Liver (tissue), 9 donors: ENCODE results near the gene NKX2-3. TPM values are rescaled to one million over a fixed set of nuclear protein-coding genes. Genes with fewer than 3 reads are reported as not detected.

Experiments
- DNase-seq: peaks from one replicate; pipeline ENCODE4 v3.0.0-alpha.2; 2017; ENCODE audit warnings: low spot score
- H3K27ac ChIP-seq, 2 donors: one replicate each; pipeline ENCODE4 v1.7.0; 2013; ENCODE audit warnings: inconsistent platforms in 2 of 2, low read length in 2 of 2, control low read depth in 1 of 2, low read depth in 1 of 2, mild to moderate bottlenecking in 1 of 2
- H3K27me3 ChIP-seq, 4 donors: one replicate each; pipeline versions ENCODE4 v1.6.1 to v1.7.0; 2013; ENCODE audit warnings: low read length in 3 of 4, inconsistent platforms in 1 of 4, mild to moderate bottlenecking in 1 of 4, moderate library complexity in 1 of 4; ENCODE audit not compliant: control insufficient read depth in 4 of 4, insufficient read depth in 4 of 4
- H3K36me3 ChIP-seq, 4 donors: one replicate each; pipeline versions ENCODE4 v1.6.1 to v1.7.0; 2013; ENCODE audit warnings: low read length in 3 of 4, mild to moderate bottlenecking in 3 of 4, low read depth in 1 of 4, moderate library complexity in 1 of 4; ENCODE audit not compliant: control insufficient read depth in 4 of 4, insufficient read depth in 3 of 4
- H3K4me1 ChIP-seq, 4 donors: one replicate each; pipeline versions ENCODE4 v1.6.1 to v1.7.0; 2013; ENCODE audit warnings: low read length in 3 of 4, mild to moderate bottlenecking in 3 of 4, moderate library complexity in 1 of 4; ENCODE audit not compliant: control insufficient read depth in 4 of 4, insufficient read depth in 4 of 4
- H3K4me3 ChIP-seq, 3 donors: one replicate each; pipeline versions ENCODE4 v1.6.1 to v1.7.0; 2013; ENCODE audit warnings: low read length in 3 of 3, control low read depth in 1 of 3, low read depth in 1 of 3, mild to moderate bottlenecking in 1 of 3
- H3K9ac ChIP-seq, 2 donors: one replicate each; pipeline ENCODE4 v1.7.0; 2013; ENCODE audit warnings: low read length in 2 of 2, mild to moderate bottlenecking in 2 of 2, moderate library complexity in 2 of 2, control low read depth in 1 of 2, low read depth in 1 of 2
- H3K9me3 ChIP-seq, 4 donors: one replicate each; pipeline versions ENCODE4 v1.6.1 to v1.7.0; 2013; ENCODE audit warnings: low read length in 3 of 4; ENCODE audit not compliant: control insufficient read depth in 4 of 4
- ATF3 ChIP-seq: IDR thresholded peaks from 2 replicates; pipeline ENCODE4 v1.6.1; 2016; ENCODE audit warnings: antibody characterized with exemption
- CTCF ChIP-seq: fragments of 150-350 bp; IDR thresholded peaks from 2 replicates; pipeline ENCODE4 v1.5.1; 2017; ENCODE audit warnings: improper control_type of control experiment, low read depth, low read length; ENCODE audit not compliant: missing input control
- EGR1 ChIP-seq, 2 donors: IDR thresholded peaks; 2 replicates each; pipeline ENCODE4 v1.6.1; 2016 to 2018; ENCODE audit warnings: antibody characterized with exemption in 2 of 2, low read depth in 2 of 2
- FOXA1 ChIP-seq: IDR thresholded peaks from 2 replicates; pipeline ENCODE4 v1.6.1; 2016; ENCODE audit warnings: antibody characterized with exemption
- FOXA2 ChIP-seq: IDR thresholded peaks from 2 replicates; pipeline ENCODE4 v1.6.1; 2016; ENCODE audit warnings: antibody characterized with exemption
- GABPA ChIP-seq, 2 donors: IDR thresholded peaks in 1 of 2; conservative IDR thresholded peaks in 1 of 2; 2 replicates each; pipeline ENCODE4 v1.6.1; 2016; ENCODE audit warnings: antibody characterized with exemption in 2 of 2, mild to moderate bottlenecking in 1 of 2, moderate library complexity in 1 of 2
- HNF4A ChIP-seq, 2 donors: conservative IDR thresholded peaks; 2 replicates each; pipeline ENCODE4 v1.6.1; 2016; ENCODE audit warnings: antibody characterized with exemption in 2 of 2, mild to moderate bottlenecking in 2 of 2
- HNF4G ChIP-seq: IDR thresholded peaks from 2 replicates; pipeline ENCODE4 v1.6.1; 2016; ENCODE audit warnings: antibody characterized with exemption
- JUND ChIP-seq, 2 donors: IDR thresholded peaks; 2 replicates each; pipeline ENCODE4 v1.6.1; 2016; ENCODE audit warnings: antibody characterized with exemption in 2 of 2
- MAX ChIP-seq: IDR thresholded peaks from 2 replicates; pipeline ENCODE4 v1.6.1; 2016; ENCODE audit warnings: antibody characterized with exemption
- NR2F2 ChIP-seq: IDR thresholded peaks from 2 replicates; pipeline ENCODE4 v1.6.1; 2016; ENCODE audit warnings: antibody characterized with exemption
- RAD21 ChIP-seq, 2 donors: IDR thresholded peaks; 2 replicates each; pipeline ENCODE4 v1.6.1; 2016; ENCODE audit warnings: antibody characterized with exemption in 2 of 2, mild to moderate bottlenecking in 2 of 2
- REST ChIP-seq: IDR thresholded peaks from 2 replicates; pipeline ENCODE4 v1.6.1; 2016; ENCODE audit warnings: antibody characterized with exemption, mild to moderate bottlenecking
- RXRA ChIP-seq, 2 donors: IDR thresholded peaks; 2 replicates each; pipeline ENCODE4 v1.6.1; 2017 to 2018; ENCODE audit warnings: antibody characterized with exemption in 2 of 2, mild to moderate bottlenecking in 1 of 2
- SP1 ChIP-seq: IDR thresholded peaks from 2 replicates; pipeline ENCODE4 v1.6.1; 2018; ENCODE audit warnings: antibody characterized with exemption, mild to moderate bottlenecking
- TAF1 ChIP-seq: conservative IDR thresholded peaks from 2 replicates; pipeline ENCODE4 v1.6.1; 2016; ENCODE audit warnings: antibody characterized with exemption, mild to moderate bottlenecking
- YY1 ChIP-seq: IDR thresholded peaks from 2 replicates; pipeline ENCODE4 v1.6.1; 2016; ENCODE audit warnings: antibody characterized with exemption, mild to moderate bottlenecking
- ZBTB33 ChIP-seq: IDR thresholded peaks from 2 replicates; pipeline ENCODE4 v1.6.1; 2016; ENCODE audit warnings: antibody characterized with exemption
- WGBS: extraction: QIAGEN DNeasy Blood & Tissue Kit; methylation state at CpG from one replicate; pipeline ENCODE4 v1.1.7; 2013; 5-methylcytosine and 5-hydroxymethylcytosine counted together
- polyA plus RNA-seq, 2 donors: library from polyadenylated mRNA; stranded (reverse) in 1 of 2; unstranded in 1 of 2; fragments of 200-250 nt in 1 of 2; fragments of >200 nt in 1 of 2; fragmentation: Nextera tagmentation in 1 of 2; extraction: Ambion mirVana in 1 of 2; gene quantifications; one replicate each; pipeline versions ENCODE4 v1.2.1 to v1.2.3, GENCODE V29; 2013 to 2015
- total RNA-seq, 2 donors: library from RNA; depleted of rRNA; stranded (reverse); fragments of >200 nt; gene quantifications; one replicate each; pipeline ENCODE4 v1.2.3, GENCODE V29; 2014
- donor health status: healthy.
- donor health status: healthy.
- donor health status: healthy.
- donor health status: healthy.
- donor health status: healthy.

NKX2-3 gene
- total and polyA plus RNA-seq, 4 donors = 0.06 to 0.09 TPM; not detected in 2

- WGBS = 18% methylated on average over 35 of the region's 35 CpGs
- Histone ChIP-seq H3K9me3 (no peaks in the 10 kb centered on the region), H3K36me3 (no peaks in the 10 kb centered on the region), H3K9ac (no peak overlapping the region), H3K4me1 (peaks cover 0 to 13% (median 4%) of the 10 kb centered on the region in 4 donors), H3K27me3 (peaks cover 18 to 33% (median 26%) of the 10 kb centered on the region in 4 donors), H3K27ac (no peak overlapping the region), H3K4me3 (no peak overlapping the region)
- DNase-seq = no peak
- TF ChIP-seq EGR1 (IDR thresholded peaks at IDR 0.05; ENCODE audit: low read depth in 2 of 2) (no peak), RXRA (IDR thresholded peaks at IDR 0.05) (no peak), REST (no peak), JUND (IDR thresholded peaks at IDR 0.05) (no peak), RAD21 (IDR thresholded peaks at IDR 0.05) (no peak)
Observed at GRCh38 chr10:99522470-99523250, 10.1 kb upstream of the NKX2-3 start.

GRCh38 chr10:99523251-99523773 lies 9.4 kb upstream of the NKX2-3 start:
- Histone ChIP-seq H3K9me3 (no peaks in the 10 kb centered on the region), H3K36me3 (no peaks in the 10 kb centered on the region), H3K27me3 (peaks cover 20 to 39% (median 30%) of the 10 kb centered on the region in 4 donors), H3K27ac (no peak overlapping the region), H3K4me3 (no peak overlapping the region), H3K4me1 (peaks cover 0 to 16% (median 4%) of the 10 kb centered on the region in 4 donors), H3K9ac (no peak overlapping the region)
- no peak for DNase-seq
- WGBS = 4% methylated on average over 25 of the region's 25 CpGs
- no peak for TF ChIP-seq GABPA (IDR thresholded peaks at IDR 0.05 in 1 of 2, conservative IDR thresholded peaks at IDR 0.05 in 1 of 2)
- no peak for TF ChIP-seq REST
- no peak for TF ChIP-seq RXRA (IDR thresholded peaks at IDR 0.05)
- no peak for TF ChIP-seq YY1
- no peak for TF ChIP-seq JUND (IDR thresholded peaks at IDR 0.05)
- no peak for TF ChIP-seq ATF3
- TF ChIP-seq FOXA1 = no peak
- no peak for TF ChIP-seq RAD21 (IDR thresholded peaks at IDR 0.05)
- no peak for TF ChIP-seq CTCF
- TF ChIP-seq SP1 = no peak
- no peak for TF ChIP-seq HNF4G
- no peak for TF ChIP-seq ZBTB33
- TF ChIP-seq FOXA2 = no peak
- no peak for TF ChIP-seq NR2F2
- TF ChIP-seq MAX = no peak
- no peak for TF ChIP-seq EGR1 (IDR thresholded peaks at IDR 0.05; ENCODE audit: low read depth in 2 of 2)
- TF ChIP-seq HNF4A (conservative IDR thresholded peaks at IDR 0.05) = no peak
- TF ChIP-seq TAF1 = no peak
